ENCODE data around the gene RSF1. TPM values are rescaled to one million over a fixed set of nuclear protein-coding genes. Genes with fewer than 3 reads are reported as not detected.

RSF1 gene
- polyA plus RNA-seq, 1 donor (not counting 4 experiments of a cell fraction or from before 2014, with no cell fraction given): 20.9 TPM

DNA sequence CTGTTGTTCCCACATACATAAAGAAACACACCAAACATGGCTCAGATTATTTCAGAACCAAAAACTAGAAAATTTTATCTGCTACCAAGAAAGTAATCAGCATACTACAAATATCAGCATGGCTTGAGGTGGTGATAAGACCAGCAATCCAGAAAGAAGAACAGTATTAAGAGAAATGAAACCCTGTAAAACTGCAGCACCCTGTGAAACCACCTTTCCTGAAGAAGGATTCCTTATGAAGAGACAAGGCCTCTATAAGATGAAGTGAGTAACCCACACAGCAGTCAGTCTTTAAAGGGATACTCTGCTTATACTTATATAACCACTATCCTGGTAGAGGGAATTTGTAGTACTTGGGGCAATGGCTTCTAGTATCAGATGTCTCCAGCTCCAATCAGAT lies 49.9 kb downstream of the RSF1 start:
- Histone ChIP-seq H3K36me3 (ENCODE audit: control insufficient read depth in 2 of 2, extremely low read depth in 1 of 2, insufficient read depth in 2 of 2, low read length in 2 of 2) (no peaks in the 10 kb centered on the region), H3K27me3 (ENCODE audit: control insufficient read depth, extremely low read depth, insufficient read depth, low read length) (no peaks in the 10 kb centered on the region), H2AFZ (ENCODE audit: control insufficient read depth, low read length) (no peak overlapping the region), H4K20me1 (ENCODE audit: control insufficient read depth, extremely low read depth, insufficient read depth, low read length) (peaks cover 3% of the 10 kb centered on the region), H3K4me3 (ENCODE audit: control insufficient read depth in 2 of 3, extremely low read depth in 1 of 3, insufficient read depth in 2 of 3, low read depth in 1 of 3, low read length in 3 of 3) (no peak overlapping the region), H3K79me2 (ENCODE audit: control insufficient read depth, insufficient read depth, low read length) (peaks cover 51% of the 10 kb centered on the region), H3K9me3 (ENCODE audit: control insufficient read depth, low read depth, low read length) (no peaks in the 10 kb centered on the region), H3K4me1 (ENCODE audit: control insufficient read depth, extremely low read depth, insufficient read depth, low read length) (no peaks in the 10 kb centered on the region), H3K9ac (ENCODE audit: control insufficient read depth, extremely low read depth, insufficient read depth, low read length) (no peak overlapping the region), H3K9me1 (ENCODE audit: control insufficient read depth, extremely low read depth, insufficient read depth, low read length) (no peaks in the 10 kb centered on the region), H3K27ac (ENCODE audit: control insufficient read depth, insufficient read depth, low read length) (no peak overlapping the region), H3K4me2 (ENCODE audit: control insufficient read depth, extremely low read depth, insufficient read depth, low read depth, low read length) (no peak overlapping the region)
- FAIRE-seq: no peak
- TF ChIP-seq, protein P1, sequence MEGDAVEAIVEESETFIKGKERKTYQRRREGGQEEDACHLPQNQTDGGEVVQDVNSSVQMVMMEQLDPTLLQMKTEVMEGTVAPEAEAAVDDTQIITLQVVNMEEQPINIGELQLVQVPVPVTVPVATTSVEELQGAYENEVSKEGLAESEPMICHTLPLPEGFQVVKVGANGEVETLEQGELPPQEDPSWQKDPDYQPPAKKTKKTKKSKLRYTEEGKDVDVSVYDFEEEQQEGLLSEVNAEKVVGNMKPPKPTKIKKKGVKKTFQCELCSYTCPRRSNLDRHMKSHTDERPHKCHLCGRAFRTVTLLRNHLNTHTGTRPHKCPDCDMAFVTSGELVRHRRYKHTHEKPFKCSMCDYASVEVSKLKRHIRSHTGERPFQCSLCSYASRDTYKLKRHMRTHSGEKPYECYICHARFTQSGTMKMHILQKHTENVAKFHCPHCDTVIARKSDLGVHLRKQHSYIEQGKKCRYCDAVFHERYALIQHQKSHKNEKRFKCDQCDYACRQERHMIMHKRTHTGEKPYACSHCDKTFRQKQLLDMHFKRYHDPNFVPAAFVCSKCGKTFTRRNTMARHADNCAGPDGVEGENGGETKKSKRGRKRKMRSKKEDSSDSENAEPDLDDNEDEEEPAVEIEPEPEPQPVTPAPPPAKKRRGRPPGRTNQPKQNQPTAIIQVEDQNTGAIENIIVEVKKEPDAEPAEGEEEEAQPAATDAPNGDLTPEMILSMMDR (optimal IDR thresholded peaks at IDR 0.05 in 1 of 3, IDR thresholded peaks at IDR 0.05 in 1 of 3, conservative IDR thresholded peaks at IDR 0.05 in 1 of 3; ENCODE audit: extremely low read depth in 1 of 3, insufficient read depth in 2 of 3, low read length in 3 of 3): no peak
- no peak for TF ChIP-seq EZH2 (IDR thresholded peaks at IDR 0.05; ENCODE audit: low read length)
- no peak for DNase-seq (ENCODE audit: low read depth, low spot score)
- dilution Hi-C loops (cut with MboI; ENCODE audit: extremely low pct_ligation_motif_present, low sequenced_read_pairs): no loop called here

DNA sequence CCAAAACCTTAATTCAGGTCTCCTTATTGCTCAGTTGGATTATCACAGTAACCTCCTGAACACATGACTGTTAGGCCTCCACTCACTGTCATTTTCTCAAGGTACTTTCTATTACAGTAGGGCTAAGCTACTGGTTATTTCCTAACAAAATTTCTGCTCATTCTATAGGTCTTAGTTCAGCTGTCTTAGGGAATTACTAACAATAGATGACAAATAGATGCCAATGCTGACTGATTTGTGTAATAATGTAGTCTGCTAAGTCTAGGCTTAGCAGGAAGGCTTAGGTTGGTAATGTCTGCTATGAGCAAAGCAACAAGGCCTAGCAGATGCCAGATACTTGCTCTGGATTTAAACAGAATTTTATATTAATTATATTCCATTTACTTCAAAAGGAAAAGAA lies 58.1 kb downstream of the RSF1 start:
- Histone ChIP-seq H3K4me2 (ENCODE audit: control insufficient read depth, extremely low read depth, insufficient read depth, low read depth, low read length) (no peak overlapping the region), H3K36me3 (ENCODE audit: control insufficient read depth in 2 of 2, extremely low read depth in 1 of 2, insufficient read depth in 2 of 2, low read length in 2 of 2) (peaks cover 0 to 4% of the 10 kb centered on the region in 2 experiments), H3K4me3 (ENCODE audit: control insufficient read depth in 2 of 3, extremely low read depth in 1 of 3, insufficient read depth in 2 of 3, low read depth in 1 of 3, low read length in 3 of 3) (no peak overlapping the region), H3K27ac (ENCODE audit: control insufficient read depth, insufficient read depth, low read length) (no peak overlapping the region), H3K9me1 (ENCODE audit: control insufficient read depth, extremely low read depth, insufficient read depth, low read length) (no peaks in the 10 kb centered on the region), H3K27me3 (ENCODE audit: control insufficient read depth, extremely low read depth, insufficient read depth, low read length) (no peaks in the 10 kb centered on the region), H3K79me2 (ENCODE audit: control insufficient read depth, insufficient read depth, low read length) (peaks cover 10% of the 10 kb centered on the region), H3K4me1 (ENCODE audit: control insufficient read depth, extremely low read depth, insufficient read depth, low read length) (no peaks in the 10 kb centered on the region), H4K20me1 (ENCODE audit: control insufficient read depth, extremely low read depth, insufficient read depth, low read length) (no peaks in the 10 kb centered on the region), H3K9me3 (ENCODE audit: control insufficient read depth, low read depth, low read length) (no peaks in the 10 kb centered on the region), H2AFZ (ENCODE audit: control insufficient read depth, low read length) (no peak overlapping the region), H3K9ac (ENCODE audit: control insufficient read depth, extremely low read depth, insufficient read depth, low read length) (no peak overlapping the region)
- FAIRE-seq (no peak), DNase-seq (ENCODE audit: low read depth, low spot score) (no peak)
- dilution Hi-C loops (cut with MboI; ENCODE audit: extremely low pct_ligation_motif_present, low sequenced_read_pairs): no loop called here
- TF ChIP-seq, protein P1 (optimal IDR thresholded peaks at IDR 0.05 in 1 of 3, IDR thresholded peaks at IDR 0.05 in 1 of 3, conservative IDR thresholded peaks at IDR 0.05 in 1 of 3; ENCODE audit: extremely low read depth in 1 of 3, insufficient read depth in 2 of 3, low read length in 3 of 3): no peak
- no peak for TF ChIP-seq EZH2 (IDR thresholded peaks at IDR 0.05; ENCODE audit: low read length)
